Neural cell (in vitro differentiated cells): ENCODE measurements around the gene KCNT1. TPM values are rescaled to one million over a fixed set of nuclear protein-coding genes. Genes with fewer than 3 reads are reported as not detected.

Experiments
- H2AFZ ChIP-seq: fragments of 200-600, 300-800 bp; sonication (generic), shearing (Covaris generic); 2 replicates; pipeline ENCODE4 v1.6.0; 2014; ENCODE audit warnings: low read depth, mild to moderate bottlenecking, antibody characterized with exemption, low read length, moderate library complexity
- H3F3A ChIP-seq: fragments of 200-600 bp; shearing (Covaris generic); 2 replicates; pipeline ENCODE4 v1.6.1; 2016; ENCODE audit warnings: mild to moderate bottlenecking, moderate library complexity, mixed read lengths, antibody characterized with exemption, low read length; ENCODE audit not compliant: insufficient read depth, poor library complexity, severe bottlenecking
- H3K27ac ChIP-seq: fragments of 200-600, 300-800 bp; sonication (generic), shearing (Covaris generic); 2 replicates; pipeline ENCODE4 v1.5.1; 2014; ENCODE audit warnings: mild to moderate bottlenecking, low read length, moderate library complexity
- H3K27me3 ChIP-seq: fragments of 300-800, 200-600 bp; sonication (generic), shearing (Covaris generic); 2 replicates; pipeline ENCODE4 v1.6.0; 2014; ENCODE audit warnings: mild to moderate bottlenecking, low read depth, low read length, moderate library complexity; ENCODE audit not compliant: insufficient read depth
- H3K36me3 ChIP-seq: fragments of 300-800, 200-600 bp; sonication (generic), shearing (Covaris generic); 2 replicates; pipeline ENCODE4 v1.5.1; 2014; ENCODE audit warnings: mild to moderate bottlenecking, antibody characterized with exemption, low read length, moderate library complexity; ENCODE audit not compliant: insufficient read depth
- H3K4me2 ChIP-seq: fragments of 300-800, 200-600 bp; sonication (generic), shearing (Covaris generic); 2 replicates; pipeline ENCODE4 v1.6.0; 2014; ENCODE audit warnings: mild to moderate bottlenecking, low read length
- H3K4me3 ChIP-seq: fragments of 300-800, 200-600 bp; sonication (generic), shearing (Covaris generic); 2 replicates; pipeline ENCODE4 v1.5.1; 2014; ENCODE audit warnings: mild to moderate bottlenecking, low read length, moderate library complexity
- H3K79me2 ChIP-seq: fragments of 200-600 bp; shearing (Covaris generic); replicated peaks from 2 replicates; pipeline ENCODE4 v1.6.0; 2014; ENCODE audit warnings: mild to moderate bottlenecking, low read length, moderate library complexity; ENCODE audit not compliant: insufficient read depth
- H3K9ac ChIP-seq: fragments of 300-800, 200-600 bp; sonication (generic), shearing (Covaris generic); 2 replicates; pipeline ENCODE4 v1.6.1; 2016; ENCODE audit warnings: mild to moderate bottlenecking, low read length, mixed read lengths
- H3K9me2 ChIP-seq: fragments of 200-600 bp; shearing (Covaris generic); 2 replicates; pipeline ENCODE4 v1.6.1; 2016; ENCODE audit warnings: mild to moderate bottlenecking, low read length, mixed read lengths; ENCODE audit not compliant: insufficient read depth
- H3K9me3 ChIP-seq: fragments of 200-600, 300-800 bp; sonication (generic), shearing (Covaris generic); 2 replicates; pipeline ENCODE4 v1.6.1; 2016; ENCODE audit warnings: mild to moderate bottlenecking, mixed run types, low read length, moderate library complexity, mixed read lengths
- H4K20me1 ChIP-seq: fragments of 200-600 bp; shearing (Covaris generic); 2 replicates; pipeline ENCODE4 v1.6.1; 2016; ENCODE audit warnings: mild to moderate bottlenecking, mixed run types; ENCODE audit not compliant: insufficient read depth
- EP300 ChIP-seq: fragments of 450-650 bp; conservative IDR thresholded peaks from 2 replicates; pipeline ENCODE4 v1.6.1; 2014; ENCODE audit warnings: antibody characterized with exemption, mild to moderate bottlenecking, moderate library complexity; ENCODE audit not compliant: poor library complexity, severe bottlenecking
- EZH2 ChIP-seq: fragments of 200-600, 300-800 bp; shearing (Covaris generic), sonication (generic); IDR thresholded peaks from 2 replicates; pipeline ENCODE4 v1.6.1; 2014; ENCODE audit warnings: antibody characterized with exemption, low read length, borderline replicate concordance, mild to moderate bottlenecking; ENCODE audit not compliant: insufficient read depth, poor library complexity, severe bottlenecking
- MXI1 ChIP-seq: fragments of 450-650 bp; conservative IDR thresholded peaks from 2 replicates; pipeline ENCODE4 v1.6.1; 2014; ENCODE audit warnings: antibody characterized with exemption, mild to moderate bottlenecking; ENCODE audit not compliant: poor library complexity, severe bottlenecking
- POLR2AphosphoS5 ChIP-seq: IDR thresholded peaks from 2 replicates; pipeline ENCODE4 v1.6.1; 2012
- RAD21 ChIP-seq: fragments of 450-650 bp; conservative IDR thresholded peaks from 2 replicates; pipeline ENCODE4 v1.6.1; 2014; ENCODE audit warnings: antibody characterized with exemption, mild to moderate bottlenecking, moderate library complexity
- SMC3 ChIP-seq: fragments of 450-650 bp; conservative IDR thresholded peaks from 2 replicates; pipeline ENCODE4 v1.6.1; 2014; ENCODE audit warnings: antibody characterized with exemption, mild to moderate bottlenecking, moderate library complexity; ENCODE audit not compliant: poor library complexity
- TAF1 ChIP-seq: IDR thresholded peaks from 2 replicates; pipeline ENCODE4 v1.6.1; 2012; ENCODE audit warnings: low read depth
- polyA plus RNA-seq: library from polyadenylated mRNA; depleted of rRNA; stranded (reverse); fragments of >200 nt; gene quantifications from 2 replicates; pipeline ENCODE4 v1.2.3, GENCODE V29; 2014
- TF ChIP-seq, protein P1 (sequence below): IDR thresholded peaks from 2 replicates; pipeline ENCODE4 v1.6.1; 2012; ENCODE audit warnings: borderline replicate concordance
- TF ChIP-seq, protein P2 (sequence below): fragments of 450-650 bp; IDR thresholded peaks from 2 replicates; pipeline ENCODE4 v1.5.1; 2014; ENCODE audit warnings: antibody characterized with exemption, mild to moderate bottlenecking, moderate library complexity; ENCODE audit not compliant: poor library complexity, severe bottlenecking

Gene KCNT1
- polyA plus RNA-seq, 1 donor from 2014 or later = 0.67 TPM

DNA sequence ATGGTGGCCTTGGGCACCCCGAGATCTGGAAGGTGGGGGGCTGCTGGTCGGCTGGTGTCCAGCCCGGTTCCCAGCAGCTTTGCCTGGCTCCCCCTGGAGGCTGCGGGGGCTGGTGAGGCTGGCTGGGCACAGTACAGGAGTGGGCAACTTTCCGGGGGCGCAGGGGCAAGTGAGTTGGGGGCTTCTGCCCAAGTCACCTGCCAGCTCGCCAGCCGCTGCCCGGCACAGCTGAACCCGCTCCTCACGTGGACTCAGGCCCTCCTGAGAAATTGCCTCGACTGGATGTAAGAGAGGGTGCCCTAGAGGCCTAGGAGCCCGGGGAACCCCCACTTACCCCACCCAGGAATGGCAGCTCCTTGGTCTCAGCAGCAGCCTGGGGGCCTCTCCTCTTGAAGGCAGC is 15.4 kb downstream of the KCNT1 start:
- no peak overlapping the region for H3K4me3 ChIP-seq
- H3K4me2 ChIP-seq = no peak overlapping the region
- H3F3A ChIP-seq = no peaks in the 10 kb centered on the region
- H2AFZ ChIP-seq = no peak overlapping the region
- no peak overlapping the region for H3K9ac ChIP-seq
- no peak overlapping the region for H3K27ac ChIP-seq
- H3K36me3 ChIP-seq = no peaks in the 10 kb centered on the region
- peaks cover 51% of the 10 kb centered on the region for H3K27me3 ChIP-seq
- H4K20me1 ChIP-seq = no peaks in the 10 kb centered on the region
- no peak for TF ChIP-seq POLR2AphosphoS5
- no peak for TF ChIP-seq MXI1
- no peak for TF ChIP-seq EZH2
- TF ChIP-seq RAD21 = no peak
- TF ChIP-seq SMC3 = no peak
- TF ChIP-seq, protein P1, sequence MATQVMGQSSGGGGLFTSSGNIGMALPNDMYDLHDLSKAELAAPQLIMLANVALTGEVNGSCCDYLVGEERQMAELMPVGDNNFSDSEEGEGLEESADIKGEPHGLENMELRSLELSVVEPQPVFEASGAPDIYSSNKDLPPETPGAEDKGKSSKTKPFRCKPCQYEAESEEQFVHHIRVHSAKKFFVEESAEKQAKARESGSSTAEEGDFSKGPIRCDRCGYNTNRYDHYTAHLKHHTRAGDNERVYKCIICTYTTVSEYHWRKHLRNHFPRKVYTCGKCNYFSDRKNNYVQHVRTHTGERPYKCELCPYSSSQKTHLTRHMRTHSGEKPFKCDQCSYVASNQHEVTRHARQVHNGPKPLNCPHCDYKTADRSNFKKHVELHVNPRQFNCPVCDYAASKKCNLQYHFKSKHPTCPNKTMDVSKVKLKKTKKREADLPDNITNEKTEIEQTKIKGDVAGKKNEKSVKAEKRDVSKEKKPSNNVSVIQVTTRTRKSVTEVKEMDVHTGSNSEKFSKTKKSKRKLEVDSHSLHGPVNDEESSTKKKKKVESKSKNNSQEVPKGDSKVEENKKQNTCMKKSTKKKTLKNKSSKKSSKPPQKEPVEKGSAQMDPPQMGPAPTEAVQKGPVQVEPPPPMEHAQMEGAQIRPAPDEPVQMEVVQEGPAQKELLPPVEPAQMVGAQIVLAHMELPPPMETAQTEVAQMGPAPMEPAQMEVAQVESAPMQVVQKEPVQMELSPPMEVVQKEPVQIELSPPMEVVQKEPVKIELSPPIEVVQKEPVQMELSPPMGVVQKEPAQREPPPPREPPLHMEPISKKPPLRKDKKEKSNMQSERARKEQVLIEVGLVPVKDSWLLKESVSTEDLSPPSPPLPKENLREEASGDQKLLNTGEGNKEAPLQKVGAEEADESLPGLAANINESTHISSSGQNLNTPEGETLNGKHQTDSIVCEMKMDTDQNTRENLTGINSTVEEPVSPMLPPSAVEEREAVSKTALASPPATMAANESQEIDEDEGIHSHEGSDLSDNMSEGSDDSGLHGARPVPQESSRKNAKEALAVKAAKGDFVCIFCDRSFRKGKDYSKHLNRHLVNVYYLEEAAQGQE = no peak
- no peak for TF ChIP-seq EP300
- TF ChIP-seq TAF1 = no peak
- TF ChIP-seq, protein P2, sequence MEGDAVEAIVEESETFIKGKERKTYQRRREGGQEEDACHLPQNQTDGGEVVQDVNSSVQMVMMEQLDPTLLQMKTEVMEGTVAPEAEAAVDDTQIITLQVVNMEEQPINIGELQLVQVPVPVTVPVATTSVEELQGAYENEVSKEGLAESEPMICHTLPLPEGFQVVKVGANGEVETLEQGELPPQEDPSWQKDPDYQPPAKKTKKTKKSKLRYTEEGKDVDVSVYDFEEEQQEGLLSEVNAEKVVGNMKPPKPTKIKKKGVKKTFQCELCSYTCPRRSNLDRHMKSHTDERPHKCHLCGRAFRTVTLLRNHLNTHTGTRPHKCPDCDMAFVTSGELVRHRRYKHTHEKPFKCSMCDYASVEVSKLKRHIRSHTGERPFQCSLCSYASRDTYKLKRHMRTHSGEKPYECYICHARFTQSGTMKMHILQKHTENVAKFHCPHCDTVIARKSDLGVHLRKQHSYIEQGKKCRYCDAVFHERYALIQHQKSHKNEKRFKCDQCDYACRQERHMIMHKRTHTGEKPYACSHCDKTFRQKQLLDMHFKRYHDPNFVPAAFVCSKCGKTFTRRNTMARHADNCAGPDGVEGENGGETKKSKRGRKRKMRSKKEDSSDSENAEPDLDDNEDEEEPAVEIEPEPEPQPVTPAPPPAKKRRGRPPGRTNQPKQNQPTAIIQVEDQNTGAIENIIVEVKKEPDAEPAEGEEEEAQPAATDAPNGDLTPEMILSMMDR = no peak
- H3K9me2 ChIP-seq = no peaks in the 10 kb centered on the region
- no peaks in the 10 kb centered on the region for H3K9me3 ChIP-seq
- H3K79me2 ChIP-seq = no peaks in the 10 kb centered on the region

DNA sequence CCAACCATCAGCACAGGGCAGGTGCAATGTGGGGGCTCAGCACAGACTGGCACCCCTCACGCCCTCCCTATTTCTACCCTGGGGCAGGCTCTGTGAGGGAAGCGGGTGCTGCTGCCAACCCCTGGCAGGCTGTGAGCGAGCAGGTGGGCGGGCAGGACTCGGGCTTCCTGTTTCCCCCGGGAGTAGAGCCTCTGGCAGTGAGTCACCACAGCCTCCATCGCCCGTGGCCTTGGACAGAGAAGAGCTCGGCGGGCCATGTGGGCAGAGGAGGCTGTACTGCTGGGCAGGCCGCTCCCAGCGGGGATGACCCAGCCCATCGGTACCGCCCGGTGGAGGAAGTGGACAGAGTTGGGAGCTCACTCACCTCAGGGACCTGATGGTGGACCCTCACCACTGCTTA is 16.6 kb downstream of the KCNT1 start:
- Histone ChIP-seq H3F3A (no peaks in the 10 kb centered on the region), H3K36me3 (no peaks in the 10 kb centered on the region), H3K27me3 (peaks cover 39% of the 10 kb centered on the region), H3K4me2 (no peak overlapping the region), H3K9me3 (no peaks in the 10 kb centered on the region), H3K4me3 (no peak overlapping the region), H3K9ac (no peak overlapping the region), H3K9me2 (no peaks in the 10 kb centered on the region), H4K20me1 (no peaks in the 10 kb centered on the region), H3K27ac (no peak overlapping the region), H3K79me2 (no peaks in the 10 kb centered on the region), H2AFZ (no peak overlapping the region)
- TF ChIP-seq RAD21 (no peak), TAF1 (no peak), EP300 (no peak), SMC3 (no peak), POLR2AphosphoS5 (no peak), MXI1 (no peak), EZH2 (no peak)
- TF ChIP-seq, protein P2 = no peak
- TF ChIP-seq, protein P1 = no peak
